ENCODE results near the gene NUTM2E. TPM values are rescaled to one million over a fixed set of nuclear protein-coding genes. Genes with fewer than 3 reads are reported as not detected.
"Not testable (repeated sequence)": the region's sequence is repeated elsewhere in the genome, so short reads cannot be mapped to it uniquely, and the experiment has no call there.

Gene NUTM2E
- 0.86 and 1.7 TPM in 2 replicates for total RNA-seq (ENCODE audit: low replicate concordance)
- long read RNA-seq: 0 reads

DNA sequence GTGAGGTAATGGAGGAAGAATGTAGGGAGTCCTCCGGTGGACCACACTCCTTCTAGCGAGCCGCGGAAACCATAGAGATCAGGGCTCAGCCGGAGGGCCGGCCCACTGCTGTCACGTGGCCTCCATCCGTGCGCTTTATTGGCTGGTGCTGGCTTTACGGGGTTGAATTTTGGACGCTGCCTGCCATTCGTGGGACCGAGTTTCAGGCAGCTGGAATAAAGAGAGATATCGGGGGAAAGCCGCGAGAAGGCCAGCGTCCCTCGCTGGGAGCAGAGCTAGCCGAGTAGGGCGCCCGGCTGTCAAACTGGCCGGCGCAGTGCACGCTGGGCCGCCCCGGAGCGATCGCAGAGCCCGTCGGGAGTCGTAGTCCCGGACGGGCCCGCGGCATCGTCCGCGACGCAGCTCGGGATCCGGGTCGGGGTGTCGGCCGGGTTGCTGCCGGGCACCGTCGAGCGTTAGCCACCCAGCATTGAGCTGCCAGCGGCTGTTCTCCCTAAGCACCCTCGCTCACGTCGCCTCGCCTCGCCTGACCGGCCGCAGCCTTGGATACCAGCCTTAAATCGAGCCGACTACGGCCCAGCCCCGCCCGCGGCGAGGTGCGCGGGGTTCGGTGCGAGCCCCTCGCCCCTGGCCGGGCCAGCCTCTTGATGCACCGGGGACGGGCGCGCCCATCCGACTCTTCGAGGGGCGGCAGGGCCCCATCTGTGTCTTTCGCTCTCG, at the start of gene NUTM2E:
Gene NUTM2E, plus strand, starts transcription at position 244 of the 720 bp plus-strand sequence. CDS start 15,002 bp downstream, outside the sequence.
- peaks cover 11% of the 10 kb centered on the region for H3K4me1 Mint-ChIP-seq (ENCODE audit: unreplicated experiment)
- not testable (repeated sequence) for H3K9me3 Mint-ChIP-seq, H3K27me3 Mint-ChIP-seq, H3K36me3 Mint-ChIP-seq
- peak within 1 kb of the TSS; percentile 95 for H3K4me3 Mint-ChIP-seq
- peak; percentile 83 for DNase-seq (ENCODE audit: extremely low spot score, unreplicated experiment)
- peak within 1 kb of the TSS; percentile 86 for H3K27ac Mint-ChIP-seq

GRCh38 chr10:79777997-79778396, 48.5 kb upstream of the NUTM2E start:
- not testable (repeated sequence) for H3K36me3 Mint-ChIP-seq; H3K4me3 Mint-ChIP-seq; H3K9me3 Mint-ChIP-seq; H3K4me1 Mint-ChIP-seq (ENCODE audit: unreplicated experiment); H3K27ac Mint-ChIP-seq; DNase-seq (ENCODE audit: extremely low spot score, unreplicated experiment); H3K27me3 Mint-ChIP-seq

GRCh38 chr10:79779310-79779938, 47.1 kb upstream of the NUTM2E start:
- peak; percentile 75 for TF ChIP-seq CTCF (conservative IDR thresholded peaks at IDR 0.05)
- H3K27me3 Mint-ChIP-seq; H3K4me1 Mint-ChIP-seq (ENCODE audit: unreplicated experiment); H3K27ac Mint-ChIP-seq; H3K4me3 Mint-ChIP-seq; H3K9me3 Mint-ChIP-seq; H3K36me3 Mint-ChIP-seq: not testable (repeated sequence)
- DNase-seq (ENCODE audit: extremely low spot score, unreplicated experiment): peak; percentile 68

DNA sequence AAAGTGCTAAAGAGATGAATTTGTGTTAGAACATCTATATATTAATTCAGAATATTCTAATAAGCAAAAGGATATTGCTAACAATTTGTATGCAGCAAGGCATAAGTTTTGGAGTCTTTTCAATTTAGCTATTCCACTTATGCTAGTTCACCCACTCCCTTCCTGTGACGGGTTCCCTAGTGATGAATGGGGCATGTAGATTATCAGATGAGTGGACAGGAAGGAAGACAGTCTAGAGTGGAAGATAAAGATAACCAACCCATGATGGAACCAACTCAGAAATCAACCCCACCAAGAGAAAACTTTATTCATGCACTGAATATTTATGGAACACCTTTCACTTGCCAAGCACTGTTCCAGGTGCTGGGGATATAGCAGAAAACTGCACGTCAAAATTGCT, 46.5 kb upstream of the NUTM2E start:
- DNase-seq (ENCODE audit: extremely low spot score, unreplicated experiment); H3K27ac Mint-ChIP-seq; H3K36me3 Mint-ChIP-seq; H3K4me3 Mint-ChIP-seq; H3K4me1 Mint-ChIP-seq (ENCODE audit: unreplicated experiment); H3K27me3 Mint-ChIP-seq; H3K9me3 Mint-ChIP-seq: not testable (repeated sequence)

- not testable (repeated sequence) for H3K4me1 Mint-ChIP-seq (ENCODE audit: unreplicated experiment); H3K9me3 Mint-ChIP-seq; H3K27ac Mint-ChIP-seq; DNase-seq (ENCODE audit: extremely low spot score, unreplicated experiment); H3K4me3 Mint-ChIP-seq; H3K27me3 Mint-ChIP-seq; H3K36me3 Mint-ChIP-seq
These were observed 45.0 kb upstream of the NUTM2E start for GRCh38 chr10:79781584-79781983.

GRCh38 chr10:79787455-79787952, 39.0 kb upstream of the NUTM2E start:
- H3K9me3 Mint-ChIP-seq; DNase-seq (ENCODE audit: extremely low spot score, unreplicated experiment); H3K4me3 Mint-ChIP-seq; H3K27ac Mint-ChIP-seq; H3K27me3 Mint-ChIP-seq; H3K4me1 Mint-ChIP-seq (ENCODE audit: unreplicated experiment); H3K36me3 Mint-ChIP-seq: not testable (repeated sequence)

GRCh38 chr10:79789351-79789750, 37.2 kb upstream of the NUTM2E start:
- H3K4me1 Mint-ChIP-seq (ENCODE audit: unreplicated experiment); H3K27ac Mint-ChIP-seq; H3K4me3 Mint-ChIP-seq; DNase-seq (ENCODE audit: extremely low spot score, unreplicated experiment); H3K27me3 Mint-ChIP-seq; H3K9me3 Mint-ChIP-seq; H3K36me3 Mint-ChIP-seq: not testable (repeated sequence)

GRCh38 chr10:79791906-79792517, 34.5 kb upstream of the NUTM2E start:
- not testable (repeated sequence) for H3K27me3 Mint-ChIP-seq; H3K9me3 Mint-ChIP-seq; H3K4me3 Mint-ChIP-seq; DNase-seq (ENCODE audit: extremely low spot score, unreplicated experiment); H3K36me3 Mint-ChIP-seq; H3K4me1 Mint-ChIP-seq (ENCODE audit: unreplicated experiment); H3K27ac Mint-ChIP-seq

DNA sequence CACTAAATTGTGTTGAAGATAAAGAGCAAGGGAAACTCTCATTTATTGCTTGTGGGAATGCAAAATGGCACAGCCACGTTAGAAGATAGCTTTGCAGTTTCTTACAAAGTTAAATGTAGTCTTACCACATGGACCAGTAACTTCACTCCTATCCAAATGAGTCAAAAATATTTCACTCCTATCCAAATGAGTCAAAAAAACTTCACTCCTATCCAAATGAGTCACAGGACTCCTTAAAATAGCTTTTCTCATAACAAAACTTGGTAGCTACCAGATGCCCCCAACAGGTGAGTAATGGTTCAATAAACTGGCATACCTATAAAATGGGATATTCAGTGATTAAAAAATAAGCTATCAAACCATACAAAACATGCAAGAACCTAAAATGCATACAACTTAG, 27.2 kb upstream of the NUTM2E start:
- H3K36me3 Mint-ChIP-seq; H3K9me3 Mint-ChIP-seq; H3K4me3 Mint-ChIP-seq; H3K27me3 Mint-ChIP-seq; DNase-seq (ENCODE audit: extremely low spot score, unreplicated experiment); H3K4me1 Mint-ChIP-seq (ENCODE audit: unreplicated experiment); H3K27ac Mint-ChIP-seq: not testable (repeated sequence)

- DNase-seq (ENCODE audit: extremely low spot score, unreplicated experiment); H3K27ac Mint-ChIP-seq; H3K4me1 Mint-ChIP-seq (ENCODE audit: unreplicated experiment); H3K9me3 Mint-ChIP-seq; H3K27me3 Mint-ChIP-seq; H3K36me3 Mint-ChIP-seq; H3K4me3 Mint-ChIP-seq: not testable (repeated sequence)
These were observed 20.7 kb upstream of the NUTM2E start for GRCh38 chr10:79805857-79806256.

DNA sequence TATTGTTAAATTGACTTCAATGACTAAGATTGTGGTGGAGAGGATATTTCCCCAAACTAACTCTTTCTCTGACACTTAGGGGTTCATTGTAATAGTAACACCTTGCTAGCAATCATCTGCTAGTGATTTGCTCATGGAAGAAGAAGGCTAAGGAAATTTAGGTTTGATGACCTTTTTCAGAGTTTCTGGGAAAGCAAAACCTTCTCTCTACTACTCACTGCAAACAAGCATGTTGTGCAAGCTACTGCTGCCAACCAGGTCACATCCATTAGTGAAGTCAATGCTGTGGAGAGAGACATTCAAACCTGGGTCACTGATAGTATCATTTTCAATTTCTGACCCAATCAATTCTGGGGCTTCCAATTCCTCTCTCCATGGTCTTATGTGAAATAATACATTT, 14.6 kb upstream of the NUTM2E start:
- H3K27me3 Mint-ChIP-seq; H3K4me3 Mint-ChIP-seq; H3K27ac Mint-ChIP-seq; H3K4me1 Mint-ChIP-seq (ENCODE audit: unreplicated experiment); DNase-seq (ENCODE audit: extremely low spot score, unreplicated experiment); H3K36me3 Mint-ChIP-seq; H3K9me3 Mint-ChIP-seq: not testable (repeated sequence)

- H3K36me3 Mint-ChIP-seq; H3K27ac Mint-ChIP-seq; H3K27me3 Mint-ChIP-seq; H3K9me3 Mint-ChIP-seq; H3K4me1 Mint-ChIP-seq (ENCODE audit: unreplicated experiment); H3K4me3 Mint-ChIP-seq; DNase-seq (ENCODE audit: extremely low spot score, unreplicated experiment): not testable (repeated sequence)
These were observed 10.2 kb upstream of the NUTM2E start for GRCh38 chr10:79816290-79816689.

DNA sequence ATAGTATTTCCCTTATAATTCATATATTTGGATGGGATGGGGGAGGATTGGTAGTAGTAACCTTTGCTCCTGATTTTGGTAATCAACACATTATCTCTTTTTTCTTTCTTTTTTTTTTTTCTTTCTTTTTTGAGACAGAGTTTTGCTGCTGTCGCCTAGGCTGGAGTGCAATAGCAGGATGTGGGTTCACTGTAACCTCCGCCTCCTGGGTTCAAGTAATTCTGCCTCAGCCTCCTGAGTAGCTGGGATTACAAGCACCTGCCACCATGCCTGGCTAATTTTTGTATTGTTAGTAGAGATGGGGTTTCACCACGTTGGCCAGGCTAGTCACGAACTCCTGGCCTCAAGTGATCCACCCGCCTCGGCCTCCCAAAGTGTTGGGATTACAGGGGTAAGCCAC, 3.2 kb upstream of the NUTM2E start:
- H3K9me3 Mint-ChIP-seq; H3K36me3 Mint-ChIP-seq; H3K27ac Mint-ChIP-seq; DNase-seq (ENCODE audit: extremely low spot score, unreplicated experiment); H3K4me3 Mint-ChIP-seq; H3K4me1 Mint-ChIP-seq (ENCODE audit: unreplicated experiment); H3K27me3 Mint-ChIP-seq: not testable (repeated sequence)

Data from type B pancreatic cell (in vitro differentiated cells).